Activated T-cell treated with anti-CD3 and anti-CD28 coated beads for 1 hour (primary cell): ENCODE results near the gene GORASP1.
A peak's percentile ranks its signal among the peaks of the same experiment; 100 is the strongest.

Experiments
- DNase-seq: peaks from one replicate; pipeline ENCODE4 v3.0.0-alpha.2; 2020; ENCODE audit warnings: low read depth

The GORASP1 gene

GRCh38 chr3:39102504-39103323 is 4.7 kb downstream of the GORASP1 start:
- no peak for DNase-seq

DNA sequence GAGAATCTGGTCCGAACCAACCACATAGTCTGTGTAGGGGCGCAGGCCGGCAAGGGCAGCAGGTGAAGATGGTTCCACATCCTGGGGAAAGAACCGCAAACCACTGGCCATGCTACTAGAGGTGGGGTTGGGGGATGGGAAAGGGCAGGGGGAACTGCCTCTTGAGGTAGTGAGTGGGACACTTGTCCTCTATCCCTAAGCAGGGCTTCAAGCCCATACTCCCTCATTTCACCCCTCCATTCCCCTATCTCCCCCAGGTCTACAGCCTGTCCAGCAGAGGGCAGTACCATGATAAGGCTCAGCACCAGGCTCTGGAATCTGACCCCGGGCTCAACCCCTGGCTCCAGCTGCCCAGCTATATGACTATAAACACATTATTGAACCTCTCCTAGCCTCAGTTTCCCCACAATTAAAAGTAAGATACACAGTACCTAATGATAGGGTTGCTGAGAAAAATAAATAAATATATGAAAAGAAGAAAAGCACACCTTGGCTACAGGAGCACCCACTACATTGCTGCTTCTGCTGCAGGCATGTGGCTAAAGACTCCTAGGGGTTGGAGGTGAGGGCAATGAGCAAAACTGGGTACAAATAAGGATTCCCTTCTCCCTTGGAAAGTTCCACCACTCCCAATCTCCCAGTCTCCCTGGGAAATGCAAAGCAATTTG is 6.3 kb downstream of the GORASP1 start:
- peak; percentile 38 for DNase-seq

- no peak for DNase-seq
Observed at GRCh38 chr3:39100500-39100886, 6.9 kb downstream of the GORASP1 start.

DNA sequence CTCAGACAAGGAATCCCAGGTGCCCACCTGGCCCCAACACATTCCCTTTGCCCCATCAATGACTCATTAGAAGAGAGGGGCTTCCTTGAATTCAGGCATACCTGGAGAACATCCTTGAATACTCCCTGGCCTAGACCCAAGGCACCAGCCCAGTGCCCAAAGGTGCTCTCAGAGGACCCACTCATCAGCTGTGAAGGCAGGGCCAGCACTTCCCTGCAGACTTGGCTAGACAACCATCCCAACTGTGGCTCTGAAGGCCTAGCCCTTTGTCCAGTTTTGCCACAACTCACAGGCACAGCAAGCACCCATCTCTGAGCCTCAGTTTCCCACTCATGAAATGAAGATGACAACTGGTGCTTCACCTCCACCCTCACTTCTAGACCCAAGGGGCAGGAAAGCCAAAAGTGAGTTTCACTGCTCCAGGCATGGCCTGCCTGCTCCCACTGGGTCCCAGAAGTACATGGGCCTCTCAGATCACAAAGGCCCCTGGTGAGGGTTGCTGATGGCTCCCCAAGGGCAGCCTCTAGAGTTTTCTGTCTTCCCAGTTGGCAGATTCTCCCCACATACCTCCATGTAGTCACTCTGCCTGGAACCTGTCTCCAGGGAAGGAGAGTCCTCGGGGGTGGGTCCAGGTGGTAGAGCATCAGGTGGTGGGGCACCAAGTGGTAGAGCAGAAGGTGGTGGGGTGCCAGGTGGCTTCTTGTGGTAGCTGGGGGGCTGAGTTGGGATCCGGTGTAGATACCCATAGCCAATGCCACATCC is 7.5 kb downstream of the GORASP1 start:
- DNase-seq = no peak

- DNase-seq = no peak
Observed at GRCh38 chr3:39099242-39099641, 8.2 kb downstream of the GORASP1 start.

- no peak for DNase-seq
Observed at GRCh38 chr3:39098473-39099000, 8.9 kb downstream of the GORASP1 start.

DNA sequence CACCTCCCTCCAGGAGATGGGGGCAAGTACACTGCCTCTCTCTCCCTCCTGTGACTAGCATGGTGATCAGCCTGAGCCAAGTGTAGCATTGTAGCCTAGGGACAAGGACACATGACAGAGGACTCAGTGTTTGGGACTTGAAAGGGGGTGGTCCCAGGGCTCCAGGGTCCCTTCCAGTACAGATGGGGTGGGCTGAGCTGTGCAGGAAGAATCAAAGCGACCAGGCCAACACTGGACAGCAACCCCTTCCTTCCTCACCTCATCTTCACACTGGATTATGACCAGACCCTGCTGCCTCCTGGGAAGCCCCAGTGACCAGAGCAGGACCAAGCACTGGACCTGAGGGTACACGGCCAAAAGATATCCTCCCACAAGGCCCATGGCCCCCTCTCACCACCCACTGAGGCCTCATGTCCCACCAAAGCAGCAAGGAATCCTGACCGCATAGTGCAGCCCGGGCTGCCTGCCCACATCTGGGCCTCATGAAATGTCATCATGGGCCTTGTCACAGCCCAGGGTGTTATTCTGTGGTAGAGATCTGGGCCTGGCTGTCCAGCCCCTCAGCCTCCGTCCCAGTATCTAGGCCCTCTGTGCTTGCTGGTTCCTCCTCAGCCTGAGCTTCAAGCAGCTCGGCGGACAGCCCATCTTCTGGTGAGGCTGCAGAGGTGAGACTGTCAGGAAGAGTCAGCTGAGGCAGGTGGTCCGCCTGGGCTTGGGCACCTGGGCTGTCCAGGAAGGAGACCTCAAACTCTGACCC is 9.5 kb downstream of the GORASP1 start:
- no peak for DNase-seq

DNA sequence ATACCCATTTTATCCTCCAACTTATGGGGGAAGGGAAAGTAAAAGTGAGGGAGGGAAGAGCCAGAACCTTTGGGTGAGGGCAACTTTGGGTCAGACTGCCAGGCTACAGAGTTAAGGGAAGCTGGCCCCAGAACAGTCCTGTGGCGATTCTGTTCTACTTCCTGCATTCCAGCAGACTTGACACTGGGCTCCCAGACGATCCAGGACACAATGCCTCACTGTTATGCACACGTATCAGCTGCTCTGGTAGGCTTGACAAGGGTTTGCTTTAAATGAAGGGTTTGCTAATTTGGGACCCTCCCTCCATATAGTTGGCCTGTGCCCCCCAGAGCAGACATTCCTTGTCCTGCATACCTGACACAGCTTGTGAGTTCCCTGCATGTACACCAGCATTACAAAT is 10.7 kb downstream of the GORASP1 start:
- DNase-seq = no peak

- no peak for DNase-seq
Observed at GRCh38 chr3:39095778-39096177, 11.6 kb downstream of the GORASP1 start.

DNA sequence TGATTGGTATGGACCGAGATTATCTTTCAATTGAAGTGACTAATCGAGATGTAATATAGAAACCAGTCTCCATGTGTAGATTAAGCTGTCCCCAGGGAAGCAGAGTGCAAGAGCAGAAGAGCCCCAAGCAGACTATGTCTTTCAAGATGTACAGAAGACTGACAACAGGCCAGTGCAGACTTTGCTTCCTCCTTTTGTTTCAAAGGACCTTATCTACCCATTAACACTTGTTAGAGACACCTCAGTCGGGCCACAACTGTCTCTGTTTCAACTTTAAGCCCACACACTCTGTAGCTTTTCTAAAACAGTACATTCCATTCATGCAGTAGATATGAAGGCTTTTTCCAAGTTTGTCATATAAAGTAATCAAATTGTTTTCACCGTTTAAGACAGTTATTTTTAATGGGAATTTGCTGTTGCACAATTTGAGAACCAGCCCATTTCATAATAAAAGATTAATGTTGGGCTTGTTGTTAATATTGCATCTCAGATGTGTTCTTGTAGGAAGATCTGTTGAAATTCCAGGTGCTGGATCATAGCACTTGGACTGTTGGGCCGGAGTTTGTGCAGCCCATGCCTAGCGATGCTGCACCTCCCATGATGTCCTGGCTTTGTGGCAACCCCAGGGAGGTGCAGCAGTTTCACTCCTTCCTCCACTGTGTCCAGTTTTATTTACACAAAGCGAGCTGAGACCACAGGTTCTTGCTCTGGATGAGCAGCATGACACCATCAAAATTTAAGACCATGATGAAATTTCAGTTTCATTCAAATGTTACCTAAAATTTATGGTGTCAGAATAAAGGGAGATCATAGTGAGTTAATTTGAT is 12.4 kb downstream of the GORASP1 start:
- DNase-seq = no peak

DNA sequence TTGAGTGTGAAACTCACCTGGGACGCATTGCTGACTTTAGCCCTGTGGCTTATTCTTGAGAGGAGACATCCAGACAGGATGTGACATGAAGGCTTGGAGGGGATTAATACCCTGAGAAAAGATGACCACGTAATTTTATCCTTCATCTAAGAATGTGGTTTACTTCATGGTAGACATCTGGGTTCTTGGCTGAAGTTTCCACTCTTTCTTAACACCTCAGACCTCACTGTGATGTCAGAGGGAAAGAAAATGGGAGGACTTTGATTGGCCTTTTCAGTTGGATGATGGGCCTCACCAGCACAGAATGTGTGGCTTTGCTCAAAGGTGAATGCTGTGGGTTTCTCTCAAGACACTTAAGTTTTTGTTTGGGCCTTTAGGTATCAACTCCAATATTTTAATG is 16.5 kb downstream of the GORASP1 start:
- no peak for DNase-seq

- DNase-seq = no peak
Observed at GRCh38 chr3:39088889-39089288, 18.5 kb downstream of the GORASP1 start.

DNA sequence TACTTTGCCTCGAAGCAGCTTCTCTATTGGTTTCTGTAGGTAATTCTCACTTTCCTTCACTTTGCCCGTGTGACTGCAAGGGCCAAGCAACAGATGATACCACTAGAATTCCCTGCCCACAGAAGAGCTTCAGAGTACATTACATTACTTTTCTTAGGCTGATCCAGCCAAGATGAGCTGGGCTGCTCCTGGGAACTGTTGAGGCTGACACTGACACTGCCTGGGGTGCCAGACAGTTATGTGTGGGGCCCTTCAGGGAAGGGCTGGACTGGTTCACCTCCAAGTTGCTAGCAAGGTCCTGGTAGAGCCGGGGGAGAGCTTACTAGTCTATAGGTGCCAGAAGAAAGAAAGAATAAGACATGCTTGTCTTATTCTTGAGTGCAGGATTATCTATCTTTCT is 19.0 kb downstream of the GORASP1 start:
- no peak for DNase-seq

DNA sequence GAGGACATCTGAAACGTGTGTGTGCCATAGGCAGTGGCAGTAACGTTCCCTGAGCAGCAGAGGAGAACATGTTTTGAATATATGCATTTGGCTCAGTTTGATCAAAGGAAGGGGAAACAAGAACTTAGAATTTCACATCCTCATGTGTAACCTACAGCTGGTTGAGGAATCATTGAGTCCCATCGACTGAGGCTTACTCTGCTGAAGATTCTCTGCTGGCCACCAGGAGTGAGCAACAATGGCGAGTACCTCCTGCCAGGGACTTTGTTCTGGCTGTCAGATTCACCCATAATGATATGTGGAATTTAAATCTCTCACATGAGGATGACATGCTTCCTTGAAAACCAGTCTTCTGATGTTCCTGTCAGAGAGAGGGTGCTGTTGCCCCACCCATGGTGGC is 21.3 kb downstream of the GORASP1 start:
- no peak for DNase-seq

GRCh38 chr3:39082666-39083313 is 24.6 kb downstream of the GORASP1 start:
- DNase-seq = no peak

GRCh38 chr3:39080026-39080425 is 27.4 kb downstream of the GORASP1 start:
- no peak for DNase-seq

DNA sequence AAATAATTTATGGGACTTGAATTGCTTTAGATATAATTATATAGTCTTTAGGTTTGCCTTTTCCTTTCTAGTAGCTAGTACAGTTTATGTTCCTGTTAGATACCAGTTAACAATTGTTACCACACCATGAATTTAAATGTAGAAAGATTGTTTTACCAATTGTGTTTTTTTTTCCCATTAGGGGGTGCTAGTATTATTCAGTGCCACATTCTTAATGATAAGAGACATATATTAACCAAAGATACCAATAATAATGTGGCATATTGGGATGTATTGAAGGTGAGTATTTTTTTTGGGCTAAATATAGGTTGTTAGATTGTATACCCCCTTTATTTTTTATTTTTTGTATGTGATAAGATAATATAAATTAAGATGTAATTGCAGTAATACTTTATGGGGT is 27.9 kb downstream of the GORASP1 start:
- no peak for DNase-seq

GRCh38 chr3:39075910-39076309 is 31.5 kb downstream of the GORASP1 start:
- DNase-seq = no peak

DNA sequence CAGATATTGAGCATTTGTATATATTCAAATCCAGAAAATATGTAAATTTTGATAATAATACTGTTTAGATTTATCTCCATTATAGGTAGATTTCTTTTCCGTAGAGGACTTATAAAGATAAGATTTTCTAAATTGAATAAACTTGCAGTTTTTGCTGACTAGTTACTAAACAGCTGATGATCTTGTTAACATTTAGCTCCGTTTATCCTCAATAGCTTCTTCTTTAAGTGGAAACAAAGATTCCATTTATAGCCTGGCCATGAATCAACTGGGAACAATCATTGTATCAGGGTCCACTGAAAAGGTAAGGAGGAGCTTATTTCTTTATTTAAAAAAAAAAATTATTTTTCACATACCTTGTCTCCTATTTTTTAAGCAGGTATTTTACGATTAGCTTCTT is 38.9 kb downstream of the GORASP1 start:
- no peak for DNase-seq

DNA sequence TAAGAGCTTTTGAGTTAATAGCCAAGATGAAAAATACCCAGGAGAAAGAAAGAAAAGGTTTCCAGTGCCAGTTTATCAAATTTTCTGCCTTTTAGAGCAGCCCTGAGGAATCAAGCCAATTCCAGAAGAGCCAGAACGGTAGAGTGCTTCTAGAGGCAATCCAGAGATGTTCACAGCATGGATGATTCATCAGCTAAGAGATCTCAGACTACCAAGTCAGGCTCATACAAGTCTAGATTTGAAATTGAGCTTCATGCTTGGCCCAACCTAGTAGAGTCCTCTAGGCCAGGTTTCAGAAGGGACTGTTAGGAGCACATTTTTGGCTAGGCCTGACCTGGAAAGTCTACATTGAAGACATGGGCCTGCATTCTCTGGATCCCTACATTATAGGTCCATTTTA is 40.1 kb downstream of the GORASP1 start:
- no peak for DNase-seq

DNA sequence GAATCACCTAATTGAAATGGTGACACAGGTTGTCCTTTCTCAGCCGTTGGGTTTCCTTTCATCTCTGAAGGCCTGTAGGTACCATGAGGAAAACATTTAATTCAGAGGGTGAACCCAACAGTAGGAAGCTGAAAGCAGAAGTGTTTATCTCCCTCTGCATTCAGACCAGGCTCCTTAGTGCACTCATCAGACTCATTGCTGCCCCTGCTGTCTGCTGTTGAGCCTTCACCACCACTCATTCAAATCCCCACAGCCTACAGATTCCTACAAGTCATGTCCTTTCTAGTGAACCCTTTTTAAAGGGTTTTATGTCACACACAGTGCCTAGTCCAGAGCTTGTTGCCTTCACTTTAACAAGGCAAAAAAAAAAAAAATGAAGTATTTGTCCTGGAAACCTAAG is 42.2 kb downstream of the GORASP1 start:
- DNase-seq = no peak
